Lung (tissue), 12 donors: ENCODE results near the gene RPL5. TPM values are rescaled to one million over a fixed set of nuclear protein-coding genes. Genes with fewer than 3 reads are reported as not detected.

Experiments used
- ATAC-seq: fragments of 200-7000 bp; cut with Tn5 transposase; one replicate; pipeline ENCODE4 v1.9.1; 2020; ENCODE audit warnings: moderate number of reproducible peaks; ENCODE audit not compliant: insufficient read depth, low FRiP score
- DNase-seq, 3 donors: peaks; one replicate each; pipeline ENCODE4 v3.0.0-alpha.2; 2013 to 2017
- H3K27ac ChIP-seq, 2 donors: one replicate each; pipeline ENCODE4 v1.5.1; 2013; ENCODE audit warnings: mild to moderate bottlenecking in 2 of 2, moderate library complexity in 2 of 2, control low read depth in 1 of 2, inconsistent platforms in 1 of 2, low read depth in 1 of 2, low read length in 1 of 2
- H3K27me3 ChIP-seq, 3 donors: one replicate each; pipeline ENCODE4 v1.5.1; 2013; ENCODE audit warnings: low read length in 2 of 3; ENCODE audit not compliant: control insufficient read depth in 3 of 3, insufficient read depth in 3 of 3
- H3K36me3 ChIP-seq, 4 donors: one replicate each; pipeline ENCODE4 v1.5.1; 2013; ENCODE audit warnings: low read length in 4 of 4, mild to moderate bottlenecking in 1 of 4, moderate library complexity in 1 of 4; ENCODE audit not compliant: control insufficient read depth in 4 of 4, insufficient read depth in 4 of 4
- H3K4me1 ChIP-seq, 5 donors: one replicate each; pipeline ENCODE4 v1.5.1; 2013; ENCODE audit warnings: low read length in 5 of 5, mild to moderate bottlenecking in 2 of 5, moderate library complexity in 1 of 5; ENCODE audit not compliant: control insufficient read depth in 5 of 5, insufficient read depth in 5 of 5
- H3K4me3 ChIP-seq: one replicate; pipeline ENCODE4 v1.5.1; 2013; ENCODE audit warnings: mild to moderate bottlenecking, control low read depth, moderate library complexity
- H3K9ac ChIP-seq, 2 donors: one replicate each; pipeline ENCODE4 v1.5.1; 2013; ENCODE audit warnings: low read length in 2 of 2, control low read depth in 1 of 2; ENCODE audit not compliant: insufficient read depth in 1 of 2
- H3K9me3 ChIP-seq, 4 donors: one replicate each; pipeline ENCODE4 v1.5.1; 2013; ENCODE audit warnings: low read length in 3 of 4, mild to moderate bottlenecking in 1 of 4, moderate library complexity in 1 of 4; ENCODE audit not compliant: control insufficient read depth in 4 of 4, insufficient read depth in 3 of 4
- WGBS, 2 donors: extraction: QIAGEN DNeasy Blood & Tissue Kit; methylation state at CpG; one replicate each; pipeline ENCODE4 v1.1.7; 2013; 5-methylcytosine and 5-hydroxymethylcytosine counted together
- polyA plus RNA-seq, 2 donors: library from polyadenylated mRNA; stranded (reverse); fragments of 200-250 nt; gene quantifications; one replicate each; pipeline ENCODE4 v1.2.1, GENCODE V29; 2013
- total RNA-seq, 2 donors: library from RNA; depleted of rRNA in 1 of 2; stranded (reverse); fragments of >200 nt in 1 of 2; gene quantifications; one replicate each; pipeline ENCODE4 v1.2.1, GENCODE V29; 2014 to 2021
- TF ChIP-seq, protein P1 (sequence below): IDR thresholded peaks from 2 replicates; pipeline ENCODE4 v1.5.1; 2012; ENCODE audit warnings: mild to moderate bottlenecking; ENCODE audit errors: control extremely low read depth, extremely low read depth
- donor health status: control.
- donor health status: control.
- donor health status: Bipolar disorder and iron deficiency.
- donor health status: healthy.
- donor health status: DM: yes; HTN: yes; CAD: no.

RPL5 gene
- total and polyA plus RNA-seq, 4 donors = 669 to 2,312 (median 1,354) TPM

DNA sequence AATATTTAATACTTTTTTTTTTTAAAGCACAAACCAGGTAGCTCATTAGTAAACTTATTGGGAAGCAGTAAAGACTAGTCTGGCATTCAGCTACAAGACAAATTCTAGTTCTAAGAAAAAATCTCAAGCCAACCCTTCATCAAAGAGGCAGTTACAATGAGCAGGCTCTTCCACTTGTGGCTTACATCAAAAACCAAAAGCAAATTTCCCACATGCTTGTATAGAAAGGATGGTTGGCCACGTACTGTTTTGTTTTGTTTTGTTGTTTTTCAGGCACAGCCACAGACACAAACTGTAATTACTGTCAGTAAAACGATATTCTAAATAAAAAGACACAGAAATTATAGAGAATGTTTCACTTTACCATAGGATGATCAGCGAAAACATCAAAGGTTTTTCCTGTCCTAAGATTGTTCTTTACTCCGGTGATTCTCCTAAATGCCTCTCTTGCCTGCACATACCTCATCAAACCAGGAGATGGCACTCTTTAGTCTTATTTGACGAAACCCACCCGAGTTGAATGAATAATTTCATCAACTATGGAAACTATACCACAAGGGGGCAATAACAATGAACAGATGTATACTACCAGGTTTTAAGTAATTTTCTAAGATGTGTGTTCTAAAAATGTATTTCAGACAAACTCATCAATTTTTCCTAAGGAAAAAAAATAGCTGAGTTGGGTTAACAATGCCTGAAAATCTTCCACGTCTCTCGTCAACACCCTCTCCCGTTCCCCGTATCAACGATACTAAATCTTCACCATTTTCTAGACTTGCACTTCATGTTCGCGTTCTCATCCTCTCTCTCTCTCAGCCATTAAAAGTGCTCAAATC, 26.9 kb downstream of the RPL5 start:
- TF ChIP-seq, protein P1, sequence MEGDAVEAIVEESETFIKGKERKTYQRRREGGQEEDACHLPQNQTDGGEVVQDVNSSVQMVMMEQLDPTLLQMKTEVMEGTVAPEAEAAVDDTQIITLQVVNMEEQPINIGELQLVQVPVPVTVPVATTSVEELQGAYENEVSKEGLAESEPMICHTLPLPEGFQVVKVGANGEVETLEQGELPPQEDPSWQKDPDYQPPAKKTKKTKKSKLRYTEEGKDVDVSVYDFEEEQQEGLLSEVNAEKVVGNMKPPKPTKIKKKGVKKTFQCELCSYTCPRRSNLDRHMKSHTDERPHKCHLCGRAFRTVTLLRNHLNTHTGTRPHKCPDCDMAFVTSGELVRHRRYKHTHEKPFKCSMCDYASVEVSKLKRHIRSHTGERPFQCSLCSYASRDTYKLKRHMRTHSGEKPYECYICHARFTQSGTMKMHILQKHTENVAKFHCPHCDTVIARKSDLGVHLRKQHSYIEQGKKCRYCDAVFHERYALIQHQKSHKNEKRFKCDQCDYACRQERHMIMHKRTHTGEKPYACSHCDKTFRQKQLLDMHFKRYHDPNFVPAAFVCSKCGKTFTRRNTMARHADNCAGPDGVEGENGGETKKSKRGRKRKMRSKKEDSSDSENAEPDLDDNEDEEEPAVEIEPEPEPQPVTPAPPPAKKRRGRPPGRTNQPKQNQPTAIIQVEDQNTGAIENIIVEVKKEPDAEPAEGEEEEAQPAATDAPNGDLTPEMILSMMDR = peak; percentile 97
- ATAC-seq (peak; percentile 87), DNase-seq (peak; percentile 62 to 91 (median 91))
- Histone ChIP-seq H3K4me3 (no peak overlapping the region), H3K27me3 (no peaks in the 10 kb centered on the region), H3K4me1 (peaks cover 0 to 2% (median 0%) of the 10 kb centered on the region in 5 donors), H3K9ac (no peak overlapping the region), H3K9me3 (no peaks in the 10 kb centered on the region), H3K36me3 (no peaks in the 10 kb centered on the region), H3K27ac (no peak overlapping the region)
- WGBS, 2 donors = 32 to 37% methylated on average over 13 of the region's 13 CpGs

DNA sequence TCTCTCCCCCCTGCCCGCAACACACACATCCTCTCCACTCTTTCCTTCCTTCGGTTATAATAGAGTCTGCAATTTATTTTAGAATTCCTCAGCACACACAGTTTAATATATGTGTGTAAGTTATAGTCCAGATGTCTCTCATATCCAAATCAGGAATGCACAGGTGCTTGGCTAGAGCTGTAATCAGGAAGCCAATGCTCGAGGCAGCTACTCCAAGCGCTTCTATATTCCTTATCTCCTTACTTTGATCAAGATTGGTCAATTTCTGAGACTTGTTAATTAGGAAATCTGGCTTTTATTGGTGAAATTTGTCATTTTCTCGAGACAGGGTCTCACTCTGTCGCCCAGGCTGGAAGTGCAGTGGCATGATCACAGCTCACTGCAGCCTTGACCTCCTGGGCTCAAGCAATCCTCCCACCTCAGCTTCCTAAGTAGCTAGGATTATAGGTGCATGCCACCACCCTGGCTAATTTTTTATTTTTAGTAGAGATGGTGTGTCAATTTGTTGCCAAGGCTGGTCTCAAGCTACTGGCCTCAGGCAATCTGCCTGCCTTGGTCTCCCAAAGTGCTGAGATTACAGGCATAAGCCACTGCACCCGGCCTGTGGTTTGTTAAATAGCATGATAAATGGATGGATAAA, 27.7 kb downstream of the RPL5 start:
- WGBS, 2 donors = 59 to 60% methylated on average over 7 of the region's 7 CpGs
- ATAC-seq (no peak), DNase-seq (no peak)
- Histone ChIP-seq H3K9ac (no peak overlapping the region), H3K9me3 (no peaks in the 10 kb centered on the region), H3K4me3 (no peak overlapping the region), H3K27ac (no peak overlapping the region), H3K4me1 (peaks cover 0 to 2% (median 0%) of the 10 kb centered on the region in 5 donors), H3K36me3 (no peaks in the 10 kb centered on the region), H3K27me3 (no peaks in the 10 kb centered on the region)
- TF ChIP-seq, protein P1 = no peak

DNA sequence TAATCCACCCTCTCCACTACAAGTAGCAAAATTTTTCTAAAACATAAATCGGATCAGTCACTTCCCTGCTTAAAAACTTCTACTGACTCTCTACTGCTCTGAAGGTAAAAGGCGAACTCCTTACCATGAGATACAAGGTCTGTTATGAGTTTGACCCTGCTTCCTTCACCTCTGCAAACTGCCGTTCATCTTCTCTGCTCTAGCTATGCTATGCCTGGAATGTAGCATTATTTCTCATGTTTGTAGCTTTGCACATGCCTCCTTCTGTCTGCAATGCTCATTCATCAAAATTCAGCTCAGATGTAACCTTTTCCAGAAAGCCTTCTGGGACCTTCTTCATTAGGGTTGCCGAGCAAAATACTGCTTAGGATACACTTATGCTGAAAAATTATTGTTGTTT, 30.8 kb downstream of the RPL5 start:
- DNase-seq (no peak), ATAC-seq (no peak)
- Histone ChIP-seq H3K4me3 (no peak overlapping the region), H3K27me3 (no peaks in the 10 kb centered on the region), H3K4me1 (peaks cover 0 to 2% (median 0%) of the 10 kb centered on the region in 5 donors), H3K9ac (no peak overlapping the region), H3K27ac (no peak overlapping the region), H3K9me3 (no peaks in the 10 kb centered on the region), H3K36me3 (no peaks in the 10 kb centered on the region)
- WGBS, 2 donors = 81 to 88% methylated on average over 4 of the region's 4 CpGs
- TF ChIP-seq, protein P1 = no peak
